ENCODE measurements around the gene CHEK2.

GRCh38 chr22:28766628-28767027 lies 25.0 kb upstream of the CHEK2 start:
- TF ChIP-seq EZH2phosphoT487 (IDR thresholded peaks at IDR 0.05; ENCODE audit: insufficient read depth, low read depth) = no peak
- TF ChIP-seq EZH2 (IDR thresholded peaks at IDR 0.05; ENCODE audit: insufficient read depth, poor library complexity, severe bottlenecking) = no peak

Data from GM23248 (cell line).